ENCODE measurements around the gene OR52N5. TPM values are rescaled to one million over a fixed set of nuclear protein-coding genes. Genes with fewer than 3 reads are reported as not detected.

The OR52N5 gene
- not detected in 2 replicates for total RNA-seq

DNA sequence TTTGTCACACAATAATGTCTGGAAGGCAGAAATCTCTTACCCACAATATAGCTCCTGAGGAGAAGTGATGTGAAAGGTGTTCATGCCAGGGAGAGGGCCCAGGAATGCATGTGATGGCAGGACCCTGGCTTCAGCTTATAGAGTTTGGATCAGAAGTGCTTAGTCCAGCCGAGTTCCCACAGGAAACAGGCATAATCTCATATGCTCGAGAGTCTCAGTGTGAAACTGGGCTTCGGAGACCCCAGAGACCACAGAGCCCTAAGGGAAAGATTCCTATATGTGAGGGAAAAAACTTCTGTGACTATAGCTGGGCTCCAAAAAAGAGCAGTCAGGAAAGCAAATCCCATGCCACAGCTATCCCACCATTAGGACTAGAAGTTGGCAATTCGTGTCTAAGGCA lies at the start of gene OR52N5:
Gene OR52N5 (minus strand): TSS at position 101 of the 400 bp plus-strand sequence. CDS start 4,721 bp downstream, outside the sequence.

DNA sequence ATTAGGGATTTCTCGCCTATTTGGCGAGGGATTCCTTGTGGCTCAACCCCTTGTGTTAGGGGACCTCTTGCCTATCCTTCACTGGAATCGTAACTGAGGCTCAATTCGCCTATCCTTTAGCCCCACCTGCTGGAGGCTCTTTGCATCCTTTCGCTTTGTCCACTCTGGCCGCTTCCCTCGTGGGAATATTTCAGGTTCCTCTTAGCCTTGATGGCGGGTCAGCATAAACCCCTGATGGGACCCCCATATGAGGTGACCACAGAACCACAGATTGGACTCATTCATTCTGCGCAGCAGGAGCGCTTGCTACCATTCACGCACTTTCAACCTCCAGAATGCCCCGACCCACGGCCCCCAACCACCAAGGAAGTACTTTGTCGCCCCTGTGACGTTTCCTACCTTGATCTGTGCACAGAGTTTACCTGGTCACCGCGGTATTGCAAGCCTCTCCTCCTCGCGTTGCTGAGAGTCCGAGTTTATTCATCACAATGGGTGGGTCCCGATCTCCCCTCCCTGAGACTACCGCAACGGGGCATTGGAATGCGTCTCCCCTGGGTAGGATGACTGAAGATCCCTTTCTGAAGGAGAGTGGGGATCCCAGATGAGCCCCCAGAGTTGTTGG lies 25.5 kb upstream of the OR52N5 start, which contains the start of gene OR52N2:
Gene OR52N2 (plus strand): TSS at position 425 of the 622 bp plus-strand sequence. CDS start 11,412 bp downstream, outside the sequence.

DNA sequence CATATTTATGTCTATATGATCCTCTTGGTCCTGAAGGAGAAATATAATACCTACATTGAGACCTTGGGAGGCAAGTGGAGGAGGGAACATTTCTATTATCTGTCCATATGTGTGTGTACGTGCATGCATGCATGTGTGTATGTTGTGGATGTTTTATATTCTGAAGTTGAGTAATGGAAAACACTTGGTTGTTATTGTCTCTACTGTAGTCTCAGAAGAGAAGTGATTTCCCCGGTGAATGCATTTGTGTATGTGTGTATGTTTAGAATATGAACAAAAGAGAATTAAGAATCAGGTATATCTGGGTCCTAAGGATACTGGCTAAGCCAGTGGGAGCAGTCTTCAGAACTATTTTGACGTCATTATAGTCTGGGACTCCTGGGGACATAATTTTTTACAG lies 8.0 kb upstream of the OR52N5 start, which contains the start of gene OR52N1:
Gene OR52N1 (minus strand): TSS at position 101 of the 400 bp plus-strand sequence. CDS start 2,449 bp downstream, outside the sequence.

DNA sequence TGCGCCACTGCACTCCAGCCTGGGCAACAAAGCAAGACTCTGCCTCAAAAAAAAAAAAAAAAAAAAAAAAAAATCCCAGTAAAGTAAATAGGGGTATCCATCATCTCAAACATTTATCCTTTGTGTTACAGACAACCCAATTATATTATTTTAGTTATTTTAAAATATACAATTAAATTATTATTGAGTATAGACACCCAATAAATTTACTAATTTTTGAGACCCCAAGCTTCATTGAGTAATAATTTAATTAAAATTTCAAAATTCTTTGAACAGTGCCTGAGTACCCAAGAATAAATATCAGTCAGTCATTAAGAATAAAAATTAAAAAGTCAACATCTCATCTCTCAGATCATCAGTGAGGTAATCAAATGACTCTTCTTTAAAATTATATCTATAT lies 29.2 kb downstream of the OR52N5 start, which contains the start of gene OR52N4:
Gene OR52N4 (plus strand): TSS at position 301 of the 400 bp plus-strand sequence. CDS start 498 bp downstream, outside the sequence.

DNA sequence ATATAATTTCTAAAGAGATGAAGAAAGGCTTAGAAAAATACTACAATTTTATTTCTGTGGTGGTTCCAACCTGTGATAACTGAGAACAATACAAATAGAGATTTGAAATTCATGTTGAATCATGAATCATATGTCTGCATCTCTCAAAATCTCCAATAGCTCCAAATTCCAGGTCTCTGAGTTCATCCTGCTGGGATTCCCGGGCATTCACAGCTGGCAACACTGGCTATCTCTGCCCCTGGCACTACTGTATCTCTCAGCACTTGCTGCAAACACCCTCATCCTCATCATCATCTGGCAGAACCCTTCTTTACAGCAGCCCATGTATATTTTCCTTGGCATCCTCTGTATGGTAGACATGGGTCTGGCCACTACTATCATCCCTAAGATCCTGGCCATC lies 46.8 kb downstream of the OR52N5 start, which contains the start of gene OR56B1:
Gene OR56B1 (plus strand): TSS at position 53 of the 400 bp plus-strand sequence. CDS start 69 bp downstream, at position 122.

Other genes with a start within 250 kb of the OR52N5 start
- gene OR52H1, start 234.8 kb downstream of the OR52N5 start, total RNA-seq, result 0.66 and 0.87 TPM in 2 replicates
- not detected in 2 replicates for gene OR52B6, start 202.5 kb downstream of the OR52N5 start, total RNA-seq
- gene TRIM6, start 186.7 kb downstream of the OR52N5 start, total RNA-seq, result 2.9 and 3.9 TPM in 2 replicates
- 16.4 and 21.3 TPM in 2 replicates for gene TRIM34, start 158.4 kb downstream of the OR52N5 start, total RNA-seq
- 36.5 and 55.3 TPM in 2 replicates for gene TRIM5, start 98.3 kb downstream of the OR52N5 start, total RNA-seq
- gene TRIM22, start 93.6 kb downstream of the OR52N5 start, total RNA-seq, result 69.4 and 128 TPM in 2 replicates
- 0.06 TPM in 1 of 2 replicates, not detected in the other for gene OR56B1, start 46.9 kb downstream of the OR52N5 start, total RNA-seq
- not detected in 2 replicates for gene OR52N4, start 29.1 kb downstream of the OR52N5 start, total RNA-seq
- gene OR52N1, start 7.9 kb upstream of the OR52N5 start, total RNA-seq, result not detected in 2 replicates
- gene OR52N2, start 25.6 kb upstream of the OR52N5 start, total RNA-seq, result not detected in 2 replicates
- not detected in 2 replicates for gene OR52E6, start 58.5 kb upstream of the OR52N5 start, total RNA-seq
- not detected in 2 replicates for gene OR52E8, start 74.3 kb upstream of the OR52N5 start, total RNA-seq
- gene OR52E4, start 97.3 kb upstream of the OR52N5 start, total RNA-seq, result not detected in 2 replicates
- gene OR52E5, start 109.9 kb upstream of the OR52N5 start, total RNA-seq, result not detected in 2 replicates
- gene OR56A3, start 158.9 kb upstream of the OR52N5 start, total RNA-seq, result not detected in 2 replicates
- not detected in 2 replicates for gene OR56A5, start 185.1 kb upstream of the OR52N5 start, total RNA-seq
- not detected in 2 replicates for gene OR52L1, start 203.6 kb upstream of the OR52N5 start, total RNA-seq
- gene OR56A4, start 223.6 kb upstream of the OR52N5 start, total RNA-seq, result not detected in 2 replicates
- gene OR56A1, start 247.4 kb upstream of the OR52N5 start, total RNA-seq, result not detected in 2 replicates